ENCODE data around the gene RBM42.

Gene RBM42

GRCh38 chr19:35621708-35622107 lies 7.1 kb upstream of the RBM42 start:
- DNase-seq (ENCODE audit: low read depth), result no peak

GRCh38 chr19:35622750-35623149 lies 6.1 kb upstream of the RBM42 start:
- no peak for DNase-seq (ENCODE audit: low read depth)

DNA sequence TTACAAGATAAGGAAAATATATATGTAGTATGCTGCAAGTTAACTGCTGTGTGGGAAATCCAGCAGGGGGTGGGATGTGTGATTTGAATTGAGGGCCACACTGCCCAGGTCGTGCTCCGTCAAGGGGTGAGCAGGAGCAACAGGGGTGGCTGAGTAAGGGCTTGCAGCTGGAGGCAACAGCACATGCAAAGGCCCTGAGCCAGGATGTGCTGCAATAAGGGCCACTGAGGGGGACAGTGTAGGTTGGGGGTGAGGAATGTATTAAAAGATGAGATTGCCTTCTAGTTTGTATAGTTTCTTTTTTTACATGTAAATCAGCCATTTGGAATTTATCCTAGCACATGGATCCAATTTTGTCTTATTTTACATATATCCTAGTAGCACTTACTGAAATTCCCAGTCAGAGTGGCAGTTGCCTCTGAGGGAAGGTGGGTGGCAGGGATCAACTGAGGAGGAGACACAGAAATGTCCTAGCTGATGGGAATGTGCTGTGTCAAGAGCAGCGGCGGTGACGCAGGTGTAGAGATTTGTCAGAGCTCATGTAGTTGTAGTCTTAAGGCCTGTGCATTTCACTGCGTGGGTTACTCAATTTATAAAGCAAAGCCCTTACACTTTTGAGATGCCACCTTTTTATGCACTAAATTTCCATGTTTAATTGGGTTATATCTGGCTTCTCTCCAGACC lies 5.4 kb upstream of the RBM42 start:
- no peak for DNase-seq (ENCODE audit: low read depth)

DNA sequence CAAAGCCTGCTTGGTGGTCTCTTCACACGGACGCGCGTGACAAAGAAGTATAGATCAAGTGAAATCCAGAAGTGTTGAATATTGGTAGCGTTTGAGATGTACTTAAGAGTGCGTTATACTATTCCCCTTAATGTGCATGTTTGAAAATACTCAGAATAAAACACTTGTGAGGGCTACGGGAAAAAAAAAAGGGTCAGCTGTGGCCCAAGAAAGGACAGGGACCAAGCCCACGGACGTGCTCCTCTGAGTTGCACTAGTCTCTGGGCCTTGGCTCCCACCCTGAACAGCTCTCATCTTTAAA lies 622 bp upstream of the RBM42 start:
- no peak for DNase-seq (ENCODE audit: low read depth)

DNA sequence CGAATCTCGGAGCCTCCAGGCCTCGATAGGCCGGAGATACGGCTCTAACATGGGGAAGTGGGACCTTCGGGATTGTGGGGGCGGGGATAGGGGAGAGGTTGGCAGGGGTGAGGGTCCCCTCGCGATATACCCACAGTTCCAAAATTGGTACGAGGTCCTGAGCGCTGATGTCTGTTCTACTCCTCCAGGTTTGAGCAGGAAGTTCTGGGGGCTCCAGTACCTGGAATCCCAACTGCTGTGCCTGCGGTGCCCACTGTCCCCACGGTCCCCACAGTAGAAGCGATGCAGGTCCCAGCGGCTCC lies 447 bp downstream of the RBM42 start:
- no peak for DNase-seq (ENCODE audit: low read depth)

DNA sequence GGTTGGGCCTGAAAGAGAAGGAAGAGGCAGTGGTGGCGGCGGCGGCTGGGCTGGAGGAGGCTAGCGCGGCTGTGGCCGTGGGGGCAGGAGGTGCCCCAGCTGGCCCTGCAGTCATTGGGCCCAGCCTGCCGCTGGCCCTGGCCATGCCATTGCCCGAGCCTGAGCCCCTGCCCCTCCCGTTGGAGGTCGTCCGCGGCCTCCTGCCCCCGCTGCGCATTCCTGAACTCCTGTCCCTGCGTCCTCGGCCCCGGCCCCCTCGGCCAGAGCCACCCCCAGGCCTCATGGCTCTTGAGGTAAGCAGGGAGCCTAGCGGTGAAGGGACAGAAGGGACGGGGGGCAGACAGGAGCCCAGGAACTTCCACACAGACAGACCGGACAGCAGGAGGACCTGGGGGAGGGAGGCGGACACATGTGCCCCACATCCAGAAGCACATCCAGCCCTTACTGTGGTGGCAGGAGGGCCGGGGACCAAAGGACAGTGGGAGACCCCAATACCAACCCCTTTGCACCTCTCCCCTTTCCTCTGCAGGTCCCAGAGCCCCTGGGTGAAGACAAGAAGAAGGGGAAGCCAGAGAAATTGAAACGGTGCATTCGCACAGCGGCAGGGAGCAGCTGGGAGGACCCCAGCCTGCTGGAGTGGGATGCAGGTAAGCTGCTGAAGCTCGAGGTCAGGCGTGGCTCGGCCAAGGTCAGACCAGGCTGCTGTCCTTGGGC lies 5.0 kb downstream of the RBM42 start:
- no peak for DNase-seq (ENCODE audit: low read depth)

GRCh38 chr19:35636651-35637050 lies 7.8 kb downstream of the RBM42 start:
- no peak for DNase-seq (ENCODE audit: low read depth)

- DNase-seq (ENCODE audit: low read depth), result no peak
Observed at GRCh38 chr19:35637165-35637564, 8.3 kb downstream of the RBM42 start.

- DNase-seq (ENCODE audit: low read depth), result no peak
Observed at GRCh38 chr19:35639321-35639639, 10.4 kb downstream of the RBM42 start.

- no peak for DNase-seq (ENCODE audit: low read depth)
Observed at GRCh38 chr19:35639863-35640262, 11.0 kb downstream of the RBM42 start.

- peak; percentile 32 for DNase-seq (ENCODE audit: low read depth)
Observed at GRCh38 chr19:35641515-35642151, 12.8 kb downstream of the RBM42 start, which contains the start of gene ETV2. Gene ETV2 (plus strand): TSS chr19:35641745. CDS start chr19:35642461, 716 bp downstream.

- no peak for DNase-seq (ENCODE audit: low read depth)
Observed at GRCh38 chr19:35642312-35642711, 13.5 kb downstream of the RBM42 start.

DNA sequence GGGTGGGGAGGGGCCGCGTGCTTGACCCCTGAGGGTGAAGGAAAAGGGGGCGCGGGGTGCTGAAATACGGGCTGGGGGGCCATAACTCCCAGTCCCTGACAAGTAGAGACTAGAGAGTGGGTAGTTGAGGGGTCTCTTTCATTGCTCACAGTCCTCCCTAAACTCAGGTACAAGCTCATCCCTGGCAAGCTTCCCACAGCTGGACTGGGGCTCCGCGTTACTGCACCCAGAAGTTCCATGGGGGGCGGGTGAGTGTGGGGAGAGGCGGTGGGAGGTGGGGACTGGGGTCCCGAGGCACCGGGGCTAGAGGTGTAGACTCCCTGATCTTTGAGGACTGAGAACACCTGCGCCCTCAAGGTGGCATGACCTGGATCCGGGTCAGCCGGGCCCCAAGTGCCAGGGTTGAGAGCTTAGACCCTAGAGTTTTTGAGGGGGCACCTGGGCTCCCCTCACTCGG lies 14.0 kb downstream of the RBM42 start:
- no peak for DNase-seq (ENCODE audit: low read depth)

DNA sequence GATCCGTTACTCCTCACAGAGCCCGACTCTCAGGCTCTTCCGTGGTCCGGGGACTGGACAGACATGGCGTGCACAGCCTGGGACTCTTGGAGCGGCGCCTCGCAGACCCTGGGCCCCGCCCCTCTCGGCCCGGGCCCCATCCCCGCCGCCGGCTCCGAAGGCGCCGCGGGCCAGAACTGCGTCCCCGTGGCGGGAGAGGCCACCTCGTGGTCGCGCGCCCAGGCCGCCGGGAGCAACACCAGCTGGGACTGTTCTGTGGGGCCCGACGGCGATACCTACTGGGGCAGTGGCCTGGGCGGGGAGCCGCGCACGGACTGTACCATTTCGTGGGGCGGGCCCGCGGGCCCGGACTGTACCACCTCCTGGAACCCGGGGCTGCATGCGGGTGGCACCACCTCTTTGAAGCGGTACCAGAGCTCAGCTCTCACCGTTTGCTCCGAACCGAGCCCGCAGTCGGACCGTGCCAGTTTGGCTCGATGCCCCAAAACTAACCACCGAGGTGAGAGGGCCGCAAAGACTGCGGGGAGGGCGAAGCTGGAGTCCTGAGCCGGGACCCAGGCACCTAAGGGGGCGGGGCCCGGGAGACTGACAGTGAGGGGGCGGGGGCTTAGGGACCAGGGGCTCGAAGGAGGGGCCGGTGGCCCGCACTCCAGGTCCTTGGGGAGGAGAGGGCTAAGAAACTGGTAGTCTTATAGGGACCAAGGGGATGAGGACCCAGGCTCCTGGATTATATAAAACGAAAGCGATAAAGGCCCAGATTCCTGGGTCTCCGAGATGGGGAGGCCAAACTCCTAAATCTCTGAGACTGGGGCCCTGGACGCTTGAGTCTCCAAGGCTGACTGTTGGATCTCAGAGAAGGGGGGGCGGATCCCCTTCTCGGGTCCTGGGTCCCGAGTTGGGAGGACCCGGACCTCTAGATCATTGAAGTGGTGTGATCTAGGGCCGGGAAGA lies 14.7 kb downstream of the RBM42 start:
- peak; percentile 64 for DNase-seq (ENCODE audit: low read depth)

- DNase-seq (ENCODE audit: low read depth), result peak; percentile 89
Observed at GRCh38 chr19:35644206-35644986, 15.6 kb downstream of the RBM42 start.

DNA sequence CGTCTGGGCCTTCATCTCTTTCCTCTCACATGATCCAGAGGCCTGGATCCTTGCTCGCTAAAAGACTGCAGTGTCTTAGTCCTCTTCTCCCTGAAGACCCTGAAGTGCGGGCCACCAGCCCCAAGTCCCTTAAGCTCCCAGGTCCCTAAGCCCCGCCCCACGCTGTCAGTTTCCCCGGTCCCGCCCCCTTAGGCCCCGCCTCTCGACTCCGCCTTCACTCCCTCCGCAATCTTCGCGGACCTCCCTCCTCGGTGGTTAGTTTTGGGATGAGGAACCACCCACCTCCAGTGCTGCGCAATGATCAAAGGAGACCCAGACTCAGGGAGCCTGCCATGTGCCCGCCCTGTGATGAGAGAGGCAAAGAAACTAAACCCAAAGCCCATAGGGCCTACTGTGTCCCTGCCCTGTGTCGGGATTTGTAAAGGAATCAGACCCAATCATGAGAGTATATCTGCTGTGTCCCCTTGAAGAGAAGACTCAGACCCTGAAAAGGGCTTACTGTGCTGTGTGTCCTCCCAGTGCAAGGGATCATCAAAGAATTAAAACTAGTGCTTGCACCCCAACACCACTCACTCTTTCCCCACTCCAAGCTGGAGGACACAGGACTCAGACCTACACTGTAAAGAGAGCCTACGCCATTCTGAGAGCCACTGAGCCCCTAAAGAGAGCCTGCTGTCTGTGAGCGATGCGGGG lies 16.3 kb downstream of the RBM42 start:
- DNase-seq (ENCODE audit: low read depth), result peak; percentile 78

GRCh38 chr19:35645680-35646511 lies 17.1 kb downstream of the RBM42 start:
- no peak for DNase-seq (ENCODE audit: low read depth)

DNA sequence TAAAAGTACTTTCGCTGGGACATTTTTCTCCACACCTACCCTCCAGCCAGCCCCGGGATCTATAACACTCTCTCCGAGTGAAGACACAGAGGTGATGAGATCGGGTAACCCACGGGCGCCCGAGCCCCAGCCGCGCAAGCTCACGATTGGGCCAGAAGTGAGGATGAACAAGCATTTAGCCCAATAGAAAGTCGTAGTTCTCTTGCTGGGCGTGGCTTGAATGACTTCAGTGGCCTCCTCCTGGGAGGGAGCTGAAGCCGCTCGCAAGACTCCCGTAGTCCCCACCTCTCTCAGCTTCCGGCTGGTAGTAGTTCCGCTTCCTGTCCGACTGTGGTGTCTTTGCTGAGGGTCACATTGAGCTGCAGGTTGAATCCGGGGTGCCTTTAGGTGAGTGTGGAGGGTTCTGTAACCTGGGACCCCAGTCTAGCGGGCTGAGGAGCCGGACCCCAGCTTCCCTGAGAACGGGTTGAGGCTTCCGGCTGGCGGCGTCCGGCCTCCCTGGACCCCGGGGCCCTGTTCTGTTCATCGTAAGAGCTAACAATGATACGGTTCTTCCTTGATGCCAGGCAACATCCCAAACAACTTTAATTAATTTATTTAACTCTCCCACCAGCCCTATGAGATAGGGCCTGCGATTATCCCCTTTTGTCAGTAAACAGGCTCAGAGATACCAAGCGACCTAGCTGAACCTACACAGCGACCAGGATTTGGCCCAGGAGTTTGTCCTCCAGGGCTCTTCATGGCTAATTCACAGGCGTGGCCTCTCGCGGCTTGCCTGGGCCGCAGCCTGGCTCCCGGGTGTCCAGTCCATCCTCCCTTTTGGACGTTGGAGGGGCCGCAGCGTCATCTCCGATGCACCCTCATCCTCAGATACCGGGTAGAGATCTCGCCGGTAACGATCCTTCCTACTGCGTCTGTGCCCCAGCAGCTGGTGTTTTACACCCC lies 19.5 kb downstream of the RBM42 start, which contains the start of gene COX6B1:
Gene COX6B1 (plus strand): TSS at position 307 of the 945 bp plus-strand sequence. CDS start 2,921 bp downstream, outside the sequence.
- DNase-seq (ENCODE audit: low read depth), result peak; percentile 90

DNA sequence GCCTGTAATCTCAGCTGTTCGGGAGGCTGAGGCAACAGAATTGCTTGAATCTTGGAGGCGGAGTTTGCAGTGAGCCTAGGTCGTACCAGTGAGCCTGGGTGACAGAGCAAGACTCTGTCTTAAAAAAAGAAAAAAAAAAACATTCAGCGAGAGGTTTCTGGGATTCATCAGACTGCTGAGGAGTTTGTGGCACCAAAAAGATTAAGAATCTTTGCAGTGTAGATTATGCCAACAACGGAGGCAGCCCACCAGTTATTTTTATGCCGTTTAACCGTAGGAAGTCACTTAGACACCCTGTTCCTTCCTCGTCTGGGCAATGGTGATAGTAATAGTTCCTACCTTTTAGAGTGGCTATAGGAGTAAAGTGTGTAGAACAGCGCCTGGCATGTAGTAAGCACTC lies 21.7 kb downstream of the RBM42 start:
- DNase-seq (ENCODE audit: low read depth), result no peak
